ENCODE measurements around the gene KCTD12.

GRCh38 chr13:76853481-76853880 is 32.7 kb downstream of the KCTD12 start:
- TF ChIP-seq CTCF (IDR thresholded peaks at IDR 0.05) = no peak
- no peak for TF ChIP-seq EP300 (IDR thresholded peaks at IDR 0.05; ENCODE audit: low read depth)
- TF ChIP-seq POLR2A (IDR thresholded peaks at IDR 0.05) = no peak
- TF ChIP-seq POLR2AphosphoS5 (IDR thresholded peaks at IDR 0.05) = no peak
